GM10847 (cell line): ENCODE results near the gene SYT14.

Source experiments
- POLR2A ChIP-seq: IDR thresholded peaks from 2 replicates; pipeline ENCODE4 v1.6.1; 2011; ENCODE audit not compliant: insufficient read length; ENCODE audit errors: extremely low read depth

SYT14 gene

GRCh38 chr1:210125143-210125542 is 187.1 kb downstream of the SYT14 start:
- TF ChIP-seq POLR2A: no peak

- TF ChIP-seq POLR2A: no peak
These were observed 191.1 kb downstream of the SYT14 start for GRCh38 chr1:210129092-210129491.

GRCh38 chr1:210129759-210130158 is 191.7 kb downstream of the SYT14 start:
- no peak for TF ChIP-seq POLR2A

- TF ChIP-seq POLR2A: no peak
These were observed 194.6 kb downstream of the SYT14 start for GRCh38 chr1:210132582-210132981.

- no peak for TF ChIP-seq POLR2A
These were observed 205.5 kb downstream of the SYT14 start for GRCh38 chr1:210143465-210144062.

- no peak for TF ChIP-seq POLR2A
These were observed 206.7 kb downstream of the SYT14 start for GRCh38 chr1:210144736-210145135.

GRCh38 chr1:210151052-210151672 is 213.1 kb downstream of the SYT14 start:
- TF ChIP-seq POLR2A: no peak

GRCh38 chr1:210159211-210159610 is 221.2 kb downstream of the SYT14 start:
- TF ChIP-seq POLR2A: no peak

- no peak for TF ChIP-seq POLR2A
These were observed 232.2 kb downstream of the SYT14 start for GRCh38 chr1:210170220-210170619.

- TF ChIP-seq POLR2A: no peak
These were observed 236.1 kb downstream of the SYT14 start for GRCh38 chr1:210174133-210174532.

- TF ChIP-seq POLR2A: no peak
These were observed 247.0 kb downstream of the SYT14 start for GRCh38 chr1:210185063-210185462.

GRCh38 chr1:210189426-210189825 is 251.4 kb downstream of the SYT14 start:
- TF ChIP-seq POLR2A: no peak

GRCh38 chr1:210195635-210196160 is 257.7 kb downstream of the SYT14 start:
- no peak for TF ChIP-seq POLR2A

GRCh38 chr1:210198840-210199239 is 260.8 kb downstream of the SYT14 start:
- TF ChIP-seq POLR2A: no peak

GRCh38 chr1:210200124-210200736 is 262.2 kb downstream of the SYT14 start:
- no peak for TF ChIP-seq POLR2A

GRCh38 chr1:210201681-210202080 is 263.7 kb downstream of the SYT14 start:
- no peak for TF ChIP-seq POLR2A
